NCI-H2196 treated with DMSO at 0.1 percent for 48 hours (cell line): ENCODE measurements around the gene CLEC12A.
"Not testable (repeated sequence)": the region's sequence is repeated elsewhere in the genome, so short reads cannot be mapped to it uniquely, and the experiment has no call there.

Source experiments
- DNase-seq: peaks from one replicate; lab custom pipeline; 2025; ENCODE audit not compliant: unreplicated experiment; lab: John Stamatoyannopoulos, UW

Gene CLEC12A

GRCh38 chr12:9971181-9971580, at the start of gene CLEC12A:
TSS of gene CLEC12A (plus strand) at chr12:9971409. CDS start at chr12:9971597, 188 bp downstream.
- DNase-seq: no peak

GRCh38 chr12:9922429-9922828, 48.8 kb upstream of the CLEC12A start:
- no peak for DNase-seq

DNA sequence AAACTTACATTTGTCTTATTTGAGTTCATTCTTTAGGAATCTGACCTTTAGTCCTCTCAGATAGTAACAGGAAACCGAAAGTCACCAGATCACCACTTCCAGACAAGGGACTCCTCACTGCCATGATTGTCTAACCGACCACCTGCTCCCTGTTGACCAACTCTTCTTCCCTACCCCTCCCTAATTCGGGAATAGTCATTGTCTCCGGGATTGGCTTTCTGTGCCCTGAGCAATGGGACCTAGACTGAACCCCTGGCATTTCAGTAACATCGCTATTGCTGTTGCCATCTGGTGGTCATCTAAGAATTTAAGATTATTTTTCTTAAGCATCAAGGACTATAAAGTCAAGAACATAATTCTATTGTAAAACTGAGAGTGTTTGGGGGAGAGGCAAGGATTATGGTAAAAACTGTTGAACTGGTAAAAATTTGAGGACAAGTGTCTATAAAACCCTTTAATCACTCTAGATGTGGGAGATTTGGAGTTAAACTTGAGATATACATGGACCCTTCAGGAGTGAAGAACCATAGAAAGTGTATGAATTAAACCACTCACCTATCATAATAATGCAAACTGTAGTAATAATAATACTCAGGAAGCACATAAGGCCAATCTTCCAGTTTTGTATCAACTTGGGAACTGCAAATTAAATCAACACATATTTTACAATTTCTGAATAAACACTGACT, 45.4 kb upstream of the CLEC12A start:
- no peak for DNase-seq

GRCh38 chr12:9926876-9927275, 44.3 kb upstream of the CLEC12A start:
- DNase-seq: no peak

DNA sequence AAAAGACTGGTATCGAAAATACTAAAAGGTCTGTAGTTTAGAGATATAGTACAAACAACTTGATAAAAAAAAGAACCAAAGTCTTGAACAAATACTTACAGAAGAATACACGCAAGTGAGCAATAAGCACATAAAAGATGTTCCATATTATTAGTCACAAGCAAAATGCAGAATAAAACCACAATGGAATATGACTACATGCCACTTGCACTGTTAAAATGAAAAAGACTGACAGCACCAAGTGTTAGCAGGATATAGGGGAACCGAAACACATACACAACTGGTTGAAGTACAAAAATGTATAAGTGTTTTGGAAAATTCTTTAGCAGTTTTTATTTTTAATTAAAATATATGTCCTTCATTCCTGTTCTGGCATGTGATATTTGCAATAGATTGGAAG, 42.6 kb upstream of the CLEC12A start:
- no peak for DNase-seq

- DNase-seq: no peak
These were observed 40.0 kb upstream of the CLEC12A start for GRCh38 chr12:9931245-9931644.

GRCh38 chr12:9932270-9932669, 38.9 kb upstream of the CLEC12A start, which contains the start of gene CLEC2A:
TSS of gene CLEC2A (minus strand) at chr12:9932370. CDS start at chr12:9932329, 41 bp downstream.
- no peak for DNase-seq

DNA sequence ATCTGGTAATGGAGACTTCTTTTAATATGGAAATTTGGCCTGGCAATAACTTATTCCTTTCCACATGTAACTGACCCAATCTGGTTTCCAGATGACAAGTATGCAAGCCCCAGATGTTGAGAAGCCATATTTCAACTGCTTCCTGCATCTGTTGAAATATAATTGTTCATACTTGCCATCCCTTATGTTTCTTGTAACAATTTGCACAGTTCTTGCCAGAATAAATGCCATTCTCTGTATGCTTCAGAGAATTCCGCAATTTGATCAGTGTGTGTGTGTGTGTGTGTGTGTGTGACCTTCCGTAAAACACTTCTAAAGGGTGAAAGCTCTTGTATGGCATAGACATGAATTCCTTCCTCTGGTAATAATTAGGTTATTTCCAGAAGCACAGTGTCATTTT, 37.3 kb upstream of the CLEC12A start:
- no peak for DNase-seq

DNA sequence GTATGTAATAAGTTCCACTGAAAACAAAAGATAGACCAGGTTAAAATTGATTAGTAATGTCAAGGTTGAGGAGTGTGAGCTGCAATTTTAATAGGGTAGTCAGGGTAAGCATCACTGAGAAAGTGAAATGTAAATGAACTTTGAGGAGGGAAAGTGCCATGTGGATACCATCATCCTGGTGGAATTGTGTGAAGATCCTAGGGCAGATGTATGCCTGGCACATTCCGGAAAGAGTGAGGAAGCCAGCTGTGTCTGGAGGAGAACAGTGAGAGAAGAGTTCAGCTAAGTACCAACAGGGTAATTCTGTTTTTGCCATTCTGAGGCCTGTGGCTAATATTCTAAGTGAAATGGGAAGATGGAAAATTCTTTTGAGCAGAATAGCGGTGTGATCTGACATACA, 36.2 kb upstream of the CLEC12A start:
- DNase-seq: no peak

GRCh38 chr12:9936591-9936990, 34.6 kb upstream of the CLEC12A start:
- no peak for DNase-seq

DNA sequence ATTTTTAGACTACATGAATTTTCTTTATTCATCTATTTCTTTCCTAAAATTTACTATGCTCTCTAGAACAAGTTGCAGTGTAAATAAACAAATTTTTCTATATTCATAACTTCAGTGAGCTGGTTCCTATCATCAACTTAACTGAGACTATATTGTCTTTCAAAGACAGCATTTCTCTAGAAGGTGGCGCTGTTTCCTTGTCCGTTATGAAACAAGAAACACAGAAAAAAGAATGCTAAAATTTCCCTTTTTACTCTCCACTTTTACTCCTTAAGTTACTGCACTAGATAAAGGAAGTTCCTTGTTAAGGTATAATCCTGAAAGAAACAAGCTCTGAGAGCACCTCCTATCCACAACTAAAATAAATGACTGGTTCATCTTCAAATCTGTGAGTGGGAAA, 30.8 kb upstream of the CLEC12A start:
- DNase-seq: no peak

DNA sequence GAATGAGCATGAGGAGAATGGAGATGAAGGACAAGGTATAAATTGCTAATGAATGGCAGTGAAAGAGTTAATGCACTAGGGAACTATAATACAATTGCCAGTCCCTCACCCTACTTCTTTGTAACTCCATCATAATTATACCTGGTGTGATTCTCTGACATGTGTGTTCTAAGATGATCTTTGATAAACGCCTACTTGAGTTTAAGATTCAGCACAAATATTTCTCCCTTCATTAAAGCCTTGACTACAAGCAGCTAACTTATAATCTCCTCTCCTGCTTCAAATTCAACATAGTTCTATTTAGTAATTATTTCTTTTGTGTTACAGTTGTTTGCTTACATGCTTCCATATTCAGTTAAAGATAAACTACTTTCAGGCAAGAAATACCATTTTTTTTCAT, 29.4 kb upstream of the CLEC12A start:
- no peak for DNase-seq

GRCh38 chr12:9943240-9943639, 28.0 kb upstream of the CLEC12A start:
- DNase-seq: no peak

- DNase-seq: no peak
These were observed 26.8 kb upstream of the CLEC12A start for GRCh38 chr12:9944391-9944790.

DNA sequence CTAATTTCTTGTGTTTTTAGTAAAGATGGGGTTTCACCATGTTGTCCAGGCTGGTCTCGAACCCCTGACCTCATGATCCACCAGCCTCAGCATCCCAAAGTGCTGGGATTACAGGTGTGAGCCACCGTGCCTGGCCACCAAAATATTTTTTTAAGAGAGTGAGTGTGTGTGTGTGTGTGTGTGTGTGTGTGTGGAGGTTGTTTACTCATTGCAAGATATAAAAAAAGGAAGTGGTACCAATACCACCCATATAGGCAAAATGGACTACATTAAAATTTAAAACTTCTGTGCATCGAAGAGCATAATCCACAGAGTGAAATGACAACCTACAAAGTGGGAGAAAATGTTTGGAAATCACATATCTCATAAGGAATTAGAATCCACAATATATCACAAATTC, 23.5 kb upstream of the CLEC12A start:
- no peak for DNase-seq

DNA sequence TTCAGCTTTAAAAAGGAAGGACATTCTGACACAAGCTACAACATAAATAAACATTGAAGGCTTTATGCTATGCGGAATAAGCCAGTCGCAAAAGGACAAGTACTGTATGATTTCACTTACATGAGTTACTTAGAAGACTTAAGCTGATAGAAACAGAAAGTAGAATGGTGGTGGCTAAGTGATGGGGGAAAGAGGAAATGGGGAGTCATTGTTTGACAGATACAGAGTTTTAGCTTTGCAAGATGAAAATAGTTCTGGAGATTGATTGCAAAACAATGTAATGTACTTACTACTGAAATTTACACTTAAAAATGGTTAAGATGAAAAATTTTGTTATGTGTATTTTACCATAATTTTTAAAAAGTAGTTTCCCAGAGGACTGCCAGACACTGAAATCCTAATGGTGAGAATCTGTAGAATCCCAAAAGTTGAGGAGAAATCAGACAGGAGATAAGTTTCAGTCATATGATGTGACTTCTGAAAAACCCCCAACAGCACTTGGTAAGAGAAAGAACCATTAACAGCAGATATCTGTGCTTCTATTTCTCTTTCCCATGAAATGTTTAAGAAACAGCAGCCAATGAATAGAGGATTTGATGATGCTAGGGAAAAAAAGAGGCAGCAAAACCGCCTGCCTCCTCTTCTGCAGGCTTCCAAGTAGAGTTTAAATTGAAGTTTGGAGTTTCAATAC, 22.5 kb upstream of the CLEC12A start:
- no peak for DNase-seq

- no peak for DNase-seq
These were observed 20.1 kb upstream of the CLEC12A start for GRCh38 chr12:9951026-9951675.

- DNase-seq: not testable (repeated sequence)
These were observed 18.1 kb upstream of the CLEC12A start for GRCh38 chr12:9952954-9953729.

- DNase-seq: no peak
These were observed 13.4 kb upstream of the CLEC12A start for GRCh38 chr12:9957834-9958233.

DNA sequence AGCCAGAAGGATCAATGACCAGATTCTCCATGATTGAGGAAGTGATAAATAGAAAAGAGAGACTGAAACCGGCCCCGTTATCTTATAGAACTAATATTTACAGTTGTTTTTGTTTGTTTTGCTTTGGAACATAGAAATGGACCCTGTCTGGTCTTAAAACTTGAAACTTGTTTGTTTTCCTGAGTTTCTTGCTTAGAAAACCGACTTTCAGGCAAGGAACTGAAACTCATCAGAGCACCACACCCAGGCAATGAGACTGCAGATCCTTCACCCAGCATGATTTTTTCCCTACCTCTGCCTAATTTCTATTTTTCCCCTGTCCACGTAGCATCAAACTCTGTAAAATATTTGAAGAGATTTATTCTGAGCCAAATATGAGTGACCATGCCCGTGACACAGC, 10.6 kb upstream of the CLEC12A start:
- no peak for DNase-seq

DNA sequence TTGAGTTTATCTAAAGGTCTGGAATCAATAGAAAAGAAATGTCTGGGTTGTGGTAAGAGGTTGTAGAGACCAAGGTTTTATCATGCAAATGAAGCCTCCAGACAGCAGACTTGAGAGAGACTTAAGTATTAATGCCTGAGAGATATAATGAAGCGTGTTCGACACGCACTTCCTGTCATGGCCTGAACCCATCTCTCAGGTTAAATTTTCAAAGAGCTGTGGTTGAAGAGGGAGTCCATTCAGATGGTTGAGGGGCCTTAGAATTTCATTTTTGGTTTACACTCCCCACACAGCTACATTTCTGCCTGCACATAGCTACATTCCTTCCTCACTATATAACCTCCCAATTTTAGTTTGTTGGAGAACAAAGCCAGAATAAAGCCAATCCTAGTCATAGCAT, 10.1 kb upstream of the CLEC12A start:
- DNase-seq: no peak
